Measurements from ENCODE around the gene GALNTL6. TPM values are rescaled to one million over a fixed set of nuclear protein-coding genes. Genes with fewer than 3 reads are reported as not detected.

The GALNTL6 gene
- total and polyA plus RNA-seq, 9 of the 15 experiments (the other 6 are each of a cell fraction or from before 2014, with no cell fraction given) = 0.18 to 0.50 (median 0.29) TPM

DNA sequence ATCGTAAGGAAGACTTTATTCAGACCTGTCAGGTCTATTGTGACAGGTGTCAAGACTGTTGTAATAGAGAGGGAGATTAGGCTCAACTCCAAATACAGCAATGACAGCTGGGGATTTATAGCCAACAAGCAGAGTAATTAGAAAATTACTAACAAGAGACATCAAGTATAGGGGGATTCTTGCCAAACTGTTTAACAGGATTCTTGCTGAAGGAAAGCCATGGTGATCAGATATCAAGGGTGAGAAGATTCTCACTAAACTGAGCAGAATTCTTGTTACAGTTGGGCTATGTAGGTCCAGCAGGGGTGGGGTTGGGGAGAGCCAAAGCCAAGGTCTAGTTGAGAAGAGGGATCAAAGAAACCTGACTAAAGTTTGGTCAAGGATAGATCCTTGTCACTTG is 894.4 kb downstream of the GALNTL6 start:
- intact Hi-C loops (cut with micrococcal nuclease) (no loop called here), in situ Hi-C loops (cut with MboI) (no loop called here)
- H3K4me2 ChIP-seq (ENCODE audit: insufficient read depth, low read length) = no peak overlapping the region
- peaks cover 2% of the 10 kb centered on the region; the same call in 1 of the 2 replicates for H3K9me3 ChIP-seq (replicated peaks; ENCODE audit: control insufficient read depth, insufficient read depth, low read depth, low read length)
- no peak overlapping the region for H3K27ac ChIP-seq (ENCODE audit: extremely low read depth, low read depth, low read length)
- CTCF ChIA-PET (ENCODE audit: low intra/inter-chr PET ratio) = no interaction called here
- no peak overlapping the region for H3K9ac ChIP-seq (ENCODE audit: insufficient read depth in 1 of 2, low read depth in 2 of 2, low read length in 2 of 2)
- ATAC-seq = no peak
- H3K4me1 ChIP-seq (replicated peaks in 1 of 2; ENCODE audit: control insufficient read depth in 2 of 2, insufficient read depth in 2 of 2, low read length in 2 of 2) = no peaks in the 10 kb centered on the region
- FAIRE-seq = no peak
- H3K36me3 ChIP-seq (ENCODE audit: control insufficient read depth, insufficient read depth, low read length) = no peaks in the 10 kb centered on the region
- H4K20me1 ChIP-seq (replicated peaks; ENCODE audit: control insufficient read depth, insufficient read depth, low read length) = no peaks in the 10 kb centered on the region
- H2AFZ ChIP-seq (ENCODE audit: low read depth, low read length) = no peak overlapping the region
- no peaks in the 10 kb centered on the region for H3K79me2 ChIP-seq (ENCODE audit: control insufficient read depth, insufficient read depth, low read length)
- POLR2A ChIA-PET = no interaction called here
- BruUV-seq (replicated peaks) = no TSS peak
- 0% methylated on average over 1 of the region's 1 CpG for WGBS (ENCODE audit: insufficient coverage, low coverage, missing lambda C conversion rate)
- DNase-seq (ENCODE audit: extremely low read depth in 1 of 4, low spot score in 3 of 4) = no peak
- TF ChIP-seq FOXM1 (IDR thresholded peaks at IDR 0.05; ENCODE audit: low read depth) (no peak), FOXM1 (CRISPR knock-in tag; IDR thresholded peaks at IDR 0.05; ENCODE audit: low read depth) (no peak)
- H3K27me3 ChIP-seq (ENCODE audit: control insufficient read depth in 2 of 2, insufficient read depth in 2 of 2, low read length in 2 of 2) = no peaks in the 10 kb centered on the region
- no peak overlapping the region for H3K4me3 ChIP-seq
- H3K9me1 ChIP-seq (ENCODE audit: control insufficient read depth, insufficient read depth, low read length) = no peaks in the 10 kb centered on the region

DNA sequence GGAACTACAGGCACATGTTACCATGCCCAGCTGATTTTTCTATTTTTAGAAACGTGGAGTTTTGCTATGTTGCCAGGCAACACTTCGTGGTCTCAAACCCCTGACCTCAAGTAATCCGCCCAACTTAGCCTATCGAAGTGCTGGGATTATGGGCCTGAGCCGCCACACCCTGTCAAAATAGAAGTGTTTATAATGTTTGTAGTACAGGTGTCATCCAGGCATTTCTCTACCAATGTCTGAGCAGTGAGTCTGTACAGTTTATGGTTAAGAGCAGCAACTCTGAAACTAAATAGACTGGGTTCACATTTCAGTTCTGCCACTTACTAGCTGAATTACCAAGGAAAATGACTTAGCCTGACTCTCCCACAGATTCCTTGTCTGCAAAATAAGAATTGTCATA is 895.0 kb downstream of the GALNTL6 start:
- Histone ChIP-seq H3K27me3 (ENCODE audit: control insufficient read depth in 2 of 2, insufficient read depth in 2 of 2, low read length in 2 of 2) (no peaks in the 10 kb centered on the region), H3K4me3 (no peak overlapping the region), H3K4me1 (replicated peaks in 1 of 2; ENCODE audit: control insufficient read depth in 2 of 2, insufficient read depth in 2 of 2, low read length in 2 of 2) (no peaks in the 10 kb centered on the region), H3K27ac (ENCODE audit: extremely low read depth, low read depth, low read length) (no peak overlapping the region), H3K4me2 (ENCODE audit: insufficient read depth, low read length) (no peak overlapping the region), H3K9ac (ENCODE audit: insufficient read depth in 1 of 2, low read depth in 2 of 2, low read length in 2 of 2) (no peak overlapping the region), H3K79me2 (ENCODE audit: control insufficient read depth, insufficient read depth, low read length) (no peaks in the 10 kb centered on the region), H3K9me1 (ENCODE audit: control insufficient read depth, insufficient read depth, low read length) (no peaks in the 10 kb centered on the region), H4K20me1 (replicated peaks; ENCODE audit: control insufficient read depth, insufficient read depth, low read length) (no peaks in the 10 kb centered on the region), H3K36me3 (ENCODE audit: control insufficient read depth, insufficient read depth, low read length) (no peaks in the 10 kb centered on the region), H3K9me3 (replicated peaks; ENCODE audit: control insufficient read depth, insufficient read depth, low read depth, low read length) (peaks cover 2% of the 10 kb centered on the region; the same call in 1 of the 2 replicates), H2AFZ (ENCODE audit: low read depth, low read length) (no peak overlapping the region)
- intact Hi-C loops (cut with micrococcal nuclease) = no loop called here
- BruUV-seq (replicated peaks) = no TSS peak
- TF ChIP-seq ZBTB17 (CRISPR knock-in tag; IDR thresholded peaks at IDR 0.05) = no peak
- no peak for TF ChIP-seq ARHGAP35 (IDR thresholded peaks at IDR 0.05; ENCODE audit: partially characterized antibody)
- no peak for TF ChIP-seq SETDB1 (IDR thresholded peaks at IDR 0.05; ENCODE audit: low read length)
- TF ChIP-seq, protein P1, sequence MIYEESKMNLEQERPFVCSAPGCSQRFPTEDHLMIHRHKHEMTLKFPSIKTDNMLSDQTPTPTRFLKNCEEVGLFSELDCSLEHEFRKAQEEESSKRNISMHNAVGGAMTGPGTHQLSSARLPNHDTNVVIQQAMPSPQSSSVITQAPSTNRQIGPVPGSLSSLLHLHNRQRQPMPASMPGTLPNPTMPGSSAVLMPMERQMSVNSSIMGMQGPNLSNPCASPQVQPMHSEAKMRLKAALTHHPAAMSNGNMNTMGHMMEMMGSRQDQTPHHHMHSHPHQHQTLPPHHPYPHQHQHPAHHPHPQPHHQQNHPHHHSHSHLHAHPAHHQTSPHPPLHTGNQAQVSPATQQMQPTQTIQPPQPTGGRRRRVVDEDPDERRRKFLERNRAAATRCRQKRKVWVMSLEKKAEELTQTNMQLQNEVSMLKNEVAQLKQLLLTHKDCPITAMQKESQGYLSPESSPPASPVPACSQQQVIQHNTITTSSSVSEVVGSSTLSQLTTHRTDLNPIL (CRISPR knock-in tag; IDR thresholded peaks at IDR 0.05) = no peak
- TF ChIP-seq POLR2H (tag; IDR thresholded peaks at IDR 0.05; ENCODE audit: low read depth) = no peak
- no peak for TF ChIP-seq NUFIP1 (IDR thresholded peaks at IDR 0.05; ENCODE audit: partially characterized antibody)
- no peak for TF ChIP-seq HES1 (IDR thresholded peaks at IDR 0.05; ENCODE audit: low read depth)
- TF ChIP-seq MAFK (IDR thresholded peaks at IDR 0.05; ENCODE audit: low read length) = no peak
- FAIRE-seq = no peak
- POLR2A ChIA-PET = no interaction called here
- no peak for DNase-seq (ENCODE audit: extremely low read depth in 1 of 4, low spot score in 3 of 4)
- in situ Hi-C loops (cut with MboI) = no loop called here
- no peak for ATAC-seq
- 0% methylated on average over 5 of the region's 5 CpGs for WGBS (ENCODE audit: insufficient coverage, low coverage, missing lambda C conversion rate)
- CTCF ChIA-PET (ENCODE audit: low intra/inter-chr PET ratio) = no interaction called here

Data from K562 (cell line).